GM19397 (cell line): Measurements from ENCODE around the gene COMMD4.
"Not testable (repeated sequence)": the region's sequence is repeated elsewhere in the genome, so short reads cannot be mapped to it uniquely, and the experiment has no call there.

Experiments
- ATAC-seq: cut with Tn5 transposase; IDR thresholded peaks from one replicate; pipeline ENCODE4 v1.9.1; 2021; ENCODE audit warnings: mild to moderate bottlenecking, moderate library complexity; ENCODE audit not compliant: unreplicated experiment

The COMMD4 gene

DNA sequence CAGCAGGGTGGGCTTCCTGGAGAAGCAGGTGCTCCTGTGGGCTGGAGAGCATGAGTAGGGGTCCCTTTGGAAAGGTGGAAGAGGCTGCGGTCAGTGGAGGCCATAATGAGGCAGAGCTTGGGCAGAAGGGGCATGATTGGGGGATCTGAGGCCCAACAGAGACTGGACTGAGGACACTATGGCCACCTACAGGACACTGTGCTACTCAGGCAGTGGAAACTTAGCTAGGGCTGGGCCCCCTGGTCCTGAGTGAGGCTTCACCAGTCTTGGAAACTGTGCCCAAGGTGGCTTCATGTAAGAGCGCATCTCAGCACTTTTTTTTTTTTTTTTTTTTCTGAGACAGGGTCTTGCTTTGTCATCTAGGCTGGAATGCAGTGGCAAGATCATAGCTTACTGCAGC lies 6.3 kb upstream of the COMMD4 start:
- ATAC-seq, result no peak

DNA sequence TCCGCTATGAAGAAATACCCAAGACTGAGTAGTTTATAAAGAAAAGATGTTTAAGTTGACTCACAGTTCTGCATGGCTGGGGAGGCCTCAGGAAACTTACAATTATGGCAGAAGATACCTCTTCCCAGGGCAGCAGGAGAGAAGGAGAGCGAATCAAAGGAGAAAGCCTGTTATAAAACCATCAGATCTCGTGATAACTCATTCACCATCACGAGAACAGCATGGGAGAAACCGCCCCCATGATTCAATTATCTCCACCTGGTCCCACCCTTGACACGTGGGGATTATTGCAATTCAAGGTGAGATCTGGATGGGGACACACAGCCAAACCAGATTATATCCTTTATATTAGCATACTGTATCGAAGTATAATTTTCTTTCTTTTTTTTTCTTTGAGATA lies 3.8 kb upstream of the COMMD4 start:
- not testable (repeated sequence) for ATAC-seq

DNA sequence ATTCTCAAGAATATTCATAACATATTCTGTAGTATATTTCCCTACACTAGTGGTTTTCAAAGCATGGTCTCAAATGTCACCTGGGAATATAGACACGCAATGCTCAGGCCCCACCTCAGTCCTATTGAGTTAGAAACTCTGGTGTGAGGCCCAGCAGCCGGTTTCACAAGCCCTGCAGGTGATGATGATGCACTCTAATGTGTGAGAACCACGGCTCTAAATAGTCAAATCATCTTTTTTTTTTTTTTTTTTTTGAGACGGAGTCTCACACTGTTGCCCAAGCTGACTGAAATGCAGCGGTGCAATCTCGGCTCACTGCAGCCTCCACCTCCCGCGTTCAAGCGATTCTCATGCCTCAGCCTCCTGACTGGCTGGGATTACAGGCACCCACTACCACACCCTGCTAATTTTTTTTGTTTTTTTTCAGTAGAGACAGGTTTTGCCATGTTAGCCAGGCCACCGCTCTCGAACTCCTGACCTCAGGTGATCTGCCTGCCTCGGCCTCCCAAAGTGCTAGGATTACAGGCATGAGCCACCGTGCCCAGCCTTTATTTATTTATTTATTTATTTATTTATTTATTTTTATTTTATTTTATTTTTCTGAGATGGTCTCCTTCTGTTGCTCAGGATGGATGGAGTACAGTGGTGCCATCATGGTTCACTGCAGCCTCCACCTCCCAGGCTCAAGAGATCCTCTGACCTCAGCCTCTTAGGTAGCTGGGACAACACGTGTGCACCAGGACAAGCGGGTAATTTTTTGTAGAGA lies 2.0 kb upstream of the COMMD4 start:
- not testable (repeated sequence) for ATAC-seq

DNA sequence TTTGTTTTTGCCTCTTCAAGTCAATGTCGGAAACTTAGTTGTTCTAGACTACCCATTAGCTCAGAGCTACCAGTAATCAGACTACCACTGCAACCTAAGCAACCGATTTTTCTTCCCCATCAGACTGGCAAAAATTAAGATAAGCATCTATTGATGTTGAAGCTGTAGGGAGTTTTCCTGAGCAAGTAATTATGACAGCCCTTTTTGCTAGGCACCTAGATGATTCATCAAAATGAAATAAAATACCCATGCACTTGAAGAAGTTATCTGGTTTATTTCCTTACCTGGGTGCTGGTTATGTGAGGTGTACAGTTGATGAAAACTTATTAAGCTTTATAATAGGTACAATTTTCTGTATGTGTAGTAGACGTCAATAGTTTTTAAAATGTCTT lies 554 bp upstream of the COMMD4 start:
- no peak for ATAC-seq

DNA sequence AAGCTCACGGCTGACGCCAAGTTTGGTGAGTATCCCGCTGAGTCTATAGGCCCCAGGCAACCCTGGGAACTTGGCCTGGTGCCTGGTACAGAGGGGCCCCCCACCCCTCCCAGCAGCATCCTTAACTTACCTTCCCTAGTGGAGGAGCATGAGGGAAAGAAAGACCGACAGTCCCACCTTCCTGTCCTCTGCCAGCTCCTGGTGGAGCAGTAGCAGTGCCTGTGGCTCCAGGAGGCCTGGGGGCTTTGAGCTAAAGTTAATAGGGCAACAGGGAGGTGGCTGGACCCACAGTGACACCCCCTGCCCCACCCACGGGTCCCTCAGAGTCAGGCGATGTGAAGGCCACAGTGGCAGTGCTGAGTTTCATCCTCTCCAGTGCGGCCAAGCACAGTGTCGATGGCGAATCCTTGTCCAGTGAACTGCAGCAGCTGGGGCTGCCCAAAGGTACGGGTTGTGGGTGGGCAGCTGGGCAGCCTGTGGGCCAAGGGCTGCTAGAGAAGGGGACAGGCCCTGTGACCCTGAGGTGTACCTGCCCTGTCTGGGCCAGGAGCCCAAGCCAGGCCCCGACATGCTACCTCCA lies 2.9 kb downstream of the COMMD4 start:
- no peak for ATAC-seq

DNA sequence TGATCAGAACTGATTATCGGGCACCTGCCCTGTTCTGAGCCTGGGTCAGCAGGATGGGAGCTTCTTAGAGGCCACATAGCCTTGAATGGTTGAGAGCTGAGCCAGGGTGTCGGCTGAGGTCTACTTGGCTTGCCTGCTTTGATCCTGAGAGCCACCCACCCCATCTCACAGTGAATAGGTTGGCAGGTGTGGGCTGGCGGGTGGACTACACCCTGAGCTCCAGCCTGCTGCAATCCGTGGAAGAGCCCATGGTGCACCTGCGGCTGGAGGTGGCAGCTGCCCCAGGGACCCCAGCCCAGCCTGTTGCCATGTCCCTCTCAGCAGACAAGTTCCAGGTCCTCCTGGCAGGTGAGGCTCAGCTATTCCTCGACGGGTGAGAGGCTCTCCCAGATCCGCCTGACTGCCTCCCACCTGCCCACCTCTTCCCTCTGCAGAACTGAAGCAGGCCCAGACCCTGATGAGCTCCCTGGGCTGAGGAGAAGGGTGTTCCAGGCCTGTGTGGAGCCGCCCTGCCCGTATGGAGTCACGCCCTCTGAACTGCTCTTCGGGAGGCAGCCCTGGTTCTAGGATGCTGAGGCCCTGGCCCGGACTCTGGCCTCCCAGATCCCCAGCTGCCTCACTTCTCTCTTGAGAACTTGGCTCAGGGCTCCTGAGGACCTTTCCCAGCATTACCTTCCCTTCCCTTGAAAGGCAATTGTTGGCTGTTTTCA lies 3.8 kb downstream of the COMMD4 start:
- ATAC-seq, result no peak

DNA sequence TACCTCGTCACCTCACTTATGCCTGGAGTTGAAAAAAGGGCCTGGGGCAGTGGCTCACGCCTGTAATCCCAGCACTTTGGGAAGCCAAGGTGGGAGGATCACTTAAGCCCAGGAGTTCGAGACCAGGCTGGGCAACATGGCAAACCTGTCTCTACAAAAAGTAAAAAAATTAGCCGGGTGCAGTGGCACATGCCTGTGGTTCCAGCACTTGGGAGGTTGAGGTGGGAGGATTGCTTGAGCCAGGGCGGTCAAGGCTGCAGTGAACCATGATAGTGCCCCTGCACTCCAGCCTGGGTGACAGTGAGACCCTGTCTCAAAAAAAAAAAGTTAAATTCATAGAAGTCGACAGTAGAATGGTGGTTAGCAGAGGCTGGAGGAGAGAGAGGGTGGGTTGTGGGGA lies 6.4 kb downstream of the COMMD4 start:
- ATAC-seq, result no peak

DNA sequence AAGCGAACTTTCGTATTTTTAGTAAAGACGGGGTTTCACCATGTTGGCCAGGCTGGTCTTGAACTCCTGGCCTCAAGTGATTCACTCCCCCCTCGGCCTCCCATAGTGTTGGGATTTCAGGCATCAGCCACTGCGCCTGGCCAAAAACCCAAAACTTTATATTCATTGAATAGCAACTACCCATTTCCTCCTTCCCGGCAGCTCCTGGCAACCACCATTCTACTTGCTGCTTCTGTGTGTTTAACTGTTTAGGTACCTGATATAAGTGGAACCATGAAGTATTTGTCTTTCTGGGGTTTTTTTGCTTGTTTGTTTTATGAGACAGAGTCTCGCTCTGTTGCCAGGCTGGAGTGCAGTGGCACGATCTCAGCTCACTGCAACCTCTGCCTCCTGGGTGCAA lies 8.1 kb downstream of the COMMD4 start:
- not testable (repeated sequence) for ATAC-seq

DNA sequence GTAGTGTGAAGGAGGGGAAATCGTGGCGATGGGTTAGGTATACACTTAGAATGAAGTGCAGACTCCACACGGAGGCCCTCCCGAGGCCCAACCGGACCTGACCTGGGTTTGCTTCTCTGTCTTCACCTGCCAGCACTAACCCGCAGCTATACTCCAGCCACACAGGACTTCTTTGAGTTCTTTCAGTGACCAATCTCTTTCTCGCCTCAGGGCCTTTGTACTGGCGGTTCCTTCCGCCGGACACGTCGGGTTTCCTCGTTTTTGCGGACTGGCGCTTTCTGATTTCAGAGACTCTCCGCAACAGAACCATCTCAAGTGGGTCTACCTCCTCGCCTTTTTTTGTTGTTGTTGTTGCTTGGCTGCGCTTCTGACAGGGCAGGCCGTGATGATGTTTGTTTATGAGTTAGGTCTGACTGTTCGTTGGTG lies 10.9 kb downstream of the COMMD4 start, which contains the start of gene NEIL1:
NEIL1 (plus strand) TSS at position 244 of the 426 bp plus-strand sequence. CDS start 1,867 bp downstream, outside the sequence.
- ATAC-seq, result no peak

DNA sequence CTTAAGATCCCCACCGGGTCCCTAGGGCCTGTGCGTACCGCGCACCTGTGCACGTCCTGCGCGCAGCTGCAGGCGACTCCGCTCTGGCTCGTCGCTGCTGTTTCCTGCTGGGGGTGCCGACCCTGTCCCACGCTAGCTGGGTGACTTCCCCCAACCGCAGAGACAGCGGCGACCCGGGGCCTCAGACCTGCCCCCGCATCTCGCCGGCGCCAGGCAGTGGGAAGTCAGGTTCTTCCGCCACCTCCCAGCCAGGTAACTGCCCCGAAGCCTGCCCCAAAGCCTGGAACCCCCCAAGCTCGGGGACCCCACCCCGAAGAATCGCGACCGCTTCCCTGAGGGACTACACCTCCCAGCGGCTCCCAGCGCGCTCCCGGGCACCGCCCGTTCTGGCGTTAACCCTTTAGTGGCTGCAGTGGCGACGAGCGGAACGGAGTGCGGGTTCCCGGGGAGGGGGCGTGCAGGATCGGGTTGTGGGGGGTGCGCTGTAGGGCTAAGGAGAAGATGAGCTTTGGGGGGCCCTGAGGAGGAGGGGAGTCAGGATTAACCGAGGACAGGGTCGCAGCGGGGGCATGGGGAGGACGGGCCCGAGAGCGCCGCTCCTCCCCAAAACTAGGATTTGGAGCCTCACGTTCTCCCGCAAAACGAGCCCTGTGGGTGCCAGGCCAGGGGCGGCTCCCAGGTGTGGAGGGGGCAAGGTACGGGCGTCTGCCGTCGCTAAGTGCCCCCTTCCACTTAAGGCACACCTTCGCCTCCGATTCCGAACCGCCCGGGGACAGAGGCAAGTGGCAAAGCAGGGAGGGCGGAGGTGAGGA lies 11.6 kb downstream of the COMMD4 start:
- ATAC-seq, result peak; percentile 62

DNA sequence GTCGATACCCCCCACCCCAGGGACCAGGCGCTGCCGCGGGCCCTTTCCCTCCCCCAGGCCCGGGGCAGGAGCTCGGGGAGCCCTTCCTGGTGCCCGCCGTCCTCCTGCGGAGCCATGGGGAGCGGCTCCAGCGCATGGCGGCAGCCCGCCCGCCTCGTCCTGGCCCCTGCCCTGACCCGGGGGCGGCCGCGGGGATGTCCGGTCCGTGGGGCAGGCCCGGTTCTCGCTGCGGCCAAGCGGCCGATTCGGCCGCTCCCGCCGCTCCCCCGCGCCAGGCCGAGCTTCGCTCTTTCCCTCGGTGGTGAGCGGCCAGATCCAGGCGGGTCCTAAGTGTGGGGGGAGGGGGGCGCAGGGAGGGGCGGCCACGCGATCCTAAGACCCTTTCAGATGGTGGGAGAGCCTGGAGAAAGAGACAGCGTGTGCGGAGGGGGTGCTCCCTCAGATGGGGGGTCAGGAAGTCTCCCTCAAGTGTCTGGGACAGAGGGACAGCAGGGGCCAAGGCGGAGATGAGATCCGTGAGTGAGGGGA lies 12.2 kb downstream of the COMMD4 start:
- no peak for ATAC-seq

DNA sequence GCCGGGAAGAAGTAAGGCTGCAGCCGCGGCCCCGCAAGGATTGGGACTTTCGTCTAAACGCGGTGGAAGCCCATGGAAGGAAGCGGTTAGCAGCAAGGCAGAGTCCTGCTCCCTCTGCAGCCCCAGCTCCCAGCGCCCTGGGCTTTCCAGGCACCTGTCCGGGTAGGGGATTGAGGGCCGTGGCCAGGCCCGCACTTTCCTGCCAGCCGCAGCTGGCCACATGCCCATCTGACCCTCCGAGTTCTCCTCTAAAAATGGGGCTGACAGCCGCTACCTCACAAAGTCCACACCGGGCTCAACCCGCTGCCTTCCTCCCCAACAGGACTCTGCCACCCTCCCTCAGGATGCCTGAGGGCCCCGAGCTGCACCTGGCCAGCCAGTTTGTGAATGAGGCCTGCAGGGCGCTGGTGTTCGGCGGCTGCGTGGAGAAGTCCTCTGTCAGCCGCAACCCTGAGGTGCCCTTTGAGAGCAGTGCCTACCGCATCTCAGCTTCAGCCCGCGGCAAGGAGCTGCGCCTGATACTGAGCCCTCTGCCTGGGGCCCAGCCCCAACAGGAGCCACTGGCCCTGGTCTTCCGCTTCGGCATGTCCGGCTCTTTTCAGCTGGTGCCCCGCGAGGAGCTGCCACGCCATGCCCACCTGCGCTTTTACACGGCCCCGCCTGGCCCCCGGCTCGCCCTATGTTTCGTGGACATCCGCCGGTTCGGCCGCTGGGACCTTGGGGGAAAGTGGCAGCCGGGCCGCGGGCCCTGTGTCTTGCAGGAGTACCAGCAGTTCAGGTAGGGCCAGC lies 12.9 kb downstream of the COMMD4 start:
- ATAC-seq, result no peak

DNA sequence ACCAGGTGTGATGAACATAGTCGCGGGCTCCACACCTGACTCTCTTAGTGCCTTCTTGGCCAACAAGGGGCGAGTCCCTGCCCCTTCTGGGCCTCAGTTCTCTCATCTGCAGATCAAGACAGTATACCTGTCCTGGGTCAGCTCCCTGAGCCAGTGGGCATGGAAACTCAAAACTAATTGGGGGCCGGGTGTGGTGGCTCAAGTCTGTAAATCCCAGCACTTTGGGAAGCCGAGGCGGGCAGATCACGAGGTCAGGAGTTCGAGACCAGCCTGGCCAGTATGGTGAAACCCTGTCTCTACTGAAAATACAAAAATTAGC lies 13.4 kb downstream of the COMMD4 start:
- not testable (repeated sequence) for ATAC-seq

DNA sequence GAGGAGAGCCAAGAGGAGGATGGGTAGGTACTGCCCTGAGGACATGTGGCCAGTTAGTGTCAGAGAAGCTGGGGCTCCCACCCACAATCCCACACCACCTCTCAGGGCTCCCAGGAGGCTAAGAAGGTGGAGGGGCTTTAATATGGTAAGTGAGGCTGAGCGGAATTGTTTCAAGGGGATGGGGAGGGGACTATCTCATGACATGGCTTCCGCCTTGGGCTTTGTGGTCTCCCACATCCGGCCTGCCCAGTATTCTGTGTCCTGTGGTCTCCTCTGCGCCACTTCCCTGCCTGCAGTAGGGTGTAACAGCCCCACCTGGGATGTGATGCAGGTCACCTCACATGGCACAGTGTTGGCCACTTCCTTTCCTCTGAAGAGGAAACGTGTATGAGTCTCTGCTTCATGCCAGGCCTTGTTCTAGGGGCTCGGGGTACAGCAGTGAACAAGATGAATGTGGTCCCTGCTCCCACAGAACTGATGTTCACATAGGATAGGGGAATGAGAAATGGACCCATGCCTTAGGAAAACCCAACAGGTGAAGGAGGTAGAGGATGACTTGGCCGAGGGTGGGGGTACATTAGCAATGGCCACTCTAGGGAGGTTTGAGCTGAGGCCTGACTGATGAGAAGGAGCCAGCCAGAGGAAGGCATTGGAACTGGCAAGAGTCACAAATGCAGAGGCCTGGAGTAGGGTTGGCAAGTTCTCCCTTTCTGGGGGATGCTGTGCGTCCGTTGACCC lies 14.2 kb downstream of the COMMD4 start:
- ATAC-seq, result no peak

DNA sequence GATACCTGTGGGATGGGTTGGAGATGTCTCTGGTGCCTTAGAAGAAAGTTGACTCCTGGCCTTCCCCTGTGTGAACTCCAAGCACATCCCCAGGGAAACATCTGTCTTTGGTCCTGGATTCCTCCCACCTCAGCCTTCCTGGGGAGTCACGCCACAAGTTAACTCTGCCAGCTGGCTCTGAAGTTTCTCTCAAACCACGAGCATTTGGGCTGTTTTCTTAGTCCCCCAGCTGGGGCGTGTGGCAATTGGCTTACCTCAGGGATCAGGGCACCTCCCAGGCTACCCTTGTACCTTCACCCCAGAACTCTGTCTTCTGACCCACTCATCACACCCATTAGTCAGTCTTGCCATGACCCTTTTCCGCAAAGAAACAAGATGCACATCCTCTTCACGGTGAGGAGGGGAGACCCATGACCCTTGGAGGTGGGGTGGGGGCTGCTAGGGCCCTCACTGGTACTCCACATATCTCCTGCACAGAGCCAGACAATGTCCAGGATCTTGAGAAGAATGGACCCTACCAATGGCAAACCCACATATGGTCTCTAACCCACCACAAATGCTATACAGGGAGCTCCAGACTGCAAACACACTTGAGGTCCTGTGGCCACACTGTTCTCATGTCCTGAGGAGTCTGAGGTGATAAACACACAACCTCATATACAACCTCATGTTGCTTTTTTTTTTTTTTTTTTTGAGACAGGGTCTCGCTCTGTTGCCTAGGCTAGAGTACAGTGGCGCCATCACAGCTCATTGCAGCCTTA lies 14.9 kb downstream of the COMMD4 start:
- no peak for ATAC-seq

DNA sequence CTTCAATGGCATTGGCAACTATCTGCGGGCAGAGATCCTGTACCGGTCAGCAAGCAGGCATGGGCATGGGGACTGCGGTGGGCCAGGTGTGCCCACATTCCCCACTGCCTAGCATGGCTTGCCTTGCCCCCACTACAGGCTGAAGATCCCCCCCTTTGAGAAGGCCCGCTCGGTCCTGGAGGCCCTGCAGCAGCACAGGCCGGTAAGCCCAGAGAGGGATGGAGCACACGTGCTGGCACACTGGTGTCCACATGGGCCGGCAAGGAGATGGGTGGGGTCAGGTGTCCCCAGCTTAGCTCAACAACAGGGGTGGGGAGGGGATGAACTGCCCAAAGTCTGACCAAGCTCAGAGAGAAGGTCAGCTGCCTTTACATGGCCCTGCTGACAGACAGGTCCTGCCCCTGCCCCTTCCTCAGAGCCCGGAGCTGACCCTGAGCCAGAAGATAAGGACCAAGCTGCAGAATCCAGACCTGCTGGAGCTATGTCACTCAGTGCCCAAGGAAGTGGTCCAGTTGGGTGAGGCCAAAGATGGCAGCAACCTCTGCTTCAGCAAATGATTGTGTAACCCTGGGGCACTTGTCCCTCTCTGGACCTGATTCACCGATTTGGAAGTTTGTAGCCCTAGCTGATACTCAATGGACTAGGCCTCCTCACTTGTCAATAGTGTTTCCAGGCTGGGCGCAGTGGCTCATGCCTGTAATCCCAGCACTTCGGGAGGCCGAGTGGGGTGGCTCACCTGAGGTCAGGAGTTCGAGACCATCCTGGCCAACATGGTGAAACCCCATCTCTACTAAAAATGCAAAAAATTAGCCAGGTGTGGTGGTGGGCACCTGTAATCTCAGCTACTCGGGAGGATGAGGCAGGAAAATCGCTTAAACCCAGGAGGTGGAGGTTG lies 16.6 kb downstream of the COMMD4 start:
- no peak for ATAC-seq

DNA sequence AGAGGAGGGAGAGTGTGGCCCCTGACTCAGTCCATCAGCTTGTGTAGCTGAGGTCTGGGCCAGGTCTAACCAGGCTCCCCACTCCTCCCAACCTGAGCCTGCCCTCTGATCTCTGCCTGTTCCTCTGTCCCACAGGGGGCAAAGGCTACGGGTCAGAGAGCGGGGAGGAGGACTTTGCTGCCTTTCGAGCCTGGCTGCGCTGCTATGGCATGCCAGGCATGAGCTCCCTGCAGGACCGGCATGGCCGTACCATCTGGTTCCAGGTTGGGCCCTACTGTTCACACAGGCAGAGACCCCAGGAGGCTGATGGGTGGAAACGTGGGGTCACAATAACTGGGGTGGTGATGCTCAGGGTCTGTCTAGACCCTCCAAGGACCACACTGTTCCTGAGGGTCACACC lies 17.7 kb downstream of the COMMD4 start:
- no peak for ATAC-seq

DNA sequence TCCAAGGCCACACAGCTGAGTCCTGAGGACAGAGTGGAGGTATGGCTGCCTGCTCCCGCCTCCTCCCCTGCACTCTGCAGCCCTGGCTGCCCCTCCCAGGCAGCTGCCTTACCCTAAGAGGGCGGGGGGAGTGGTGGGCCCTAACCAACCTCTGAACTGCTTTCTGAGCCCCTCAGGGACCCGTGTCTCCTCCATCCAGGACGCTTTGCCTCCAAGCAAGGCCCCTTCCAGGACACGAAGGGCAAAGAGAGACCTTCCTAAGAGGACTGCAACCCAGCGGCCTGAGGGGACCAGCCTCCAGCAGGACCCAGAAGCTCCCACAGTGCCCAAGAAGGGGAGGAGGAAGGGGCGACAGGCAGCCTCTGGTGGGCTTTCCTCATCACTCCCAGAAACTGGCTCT lies 18.6 kb downstream of the COMMD4 start:
- no peak for ATAC-seq
